EH (cell line): ENCODE measurements around the gene SLC6A16.
A peak's percentile ranks its signal among the peaks of the same experiment; 100 is the strongest.
"Not testable (repeated sequence)": the region's sequence is repeated elsewhere in the genome, so short reads cannot be mapped to it uniquely, and the experiment has no call there.

Experiments used
- DNase-seq: peaks from one replicate; pipeline ENCODE4 v3.0.0-alpha.2; 2015; ENCODE audit warnings: low read depth

The SLC6A16 gene

GRCh38 chr19:49324801-49325576 lies at the start of gene SLC6A16:
TSS of gene SLC6A16 (minus strand) at chr19:49325191. CDS start at chr19:49311347, 13,844 bp downstream.
- no peak for DNase-seq

GRCh38 chr19:49373174-49373573 lies 48.2 kb upstream of the SLC6A16 start:
- DNase-seq, result not testable (repeated sequence)

- no peak for DNase-seq
Measured at GRCh38 chr19:49371184-49371583, 46.2 kb upstream of the SLC6A16 start.

- DNase-seq, result no peak
Measured at GRCh38 chr19:49368711-49369358, 43.8 kb upstream of the SLC6A16 start.

- no peak for DNase-seq
Measured at GRCh38 chr19:49366110-49366509, 41.1 kb upstream of the SLC6A16 start.

GRCh38 chr19:49364083-49364737 lies 39.2 kb upstream of the SLC6A16 start:
- no peak for DNase-seq

- DNase-seq, result peak; percentile 99
Measured at GRCh38 chr19:49363268-49364082, 38.5 kb upstream of the SLC6A16 start, which contains the start of gene DKKL1. TSS of gene DKKL1 (plus strand) at chr19:49363877. CDS start at chr19:49363999, 122 bp downstream.

GRCh38 chr19:49362929-49363267 lies 37.9 kb upstream of the SLC6A16 start:
- peak; percentile 69 for DNase-seq

- peak; percentile 71 for DNase-seq
Measured at GRCh38 chr19:49362048-49362928, 37.3 kb upstream of the SLC6A16 start, which contains the start of gene TEAD2. TSS of gene TEAD2 (minus strand) at chr19:49362416. CDS start at chr19:49360075, 2,341 bp downstream.

- peak; percentile 88 for DNase-seq
Measured at GRCh38 chr19:49361438-49362047, 36.6 kb upstream of the SLC6A16 start.

GRCh38 chr19:49359851-49360820 lies 35.1 kb upstream of the SLC6A16 start:
- peak; percentile 12 for DNase-seq

- DNase-seq, result no peak
Measured at GRCh38 chr19:49357186-49357585, 32.2 kb upstream of the SLC6A16 start.

- DNase-seq, result peak; percentile 21
Measured at GRCh38 chr19:49356382-49356781, 31.4 kb upstream of the SLC6A16 start.

- DNase-seq, result peak; percentile 33
Measured at GRCh38 chr19:49355909-49356353, 30.9 kb upstream of the SLC6A16 start.

- no peak for DNase-seq
Measured at GRCh38 chr19:49349567-49349966, 24.6 kb upstream of the SLC6A16 start.

GRCh38 chr19:49348305-49349189 lies 23.6 kb upstream of the SLC6A16 start:
- DNase-seq, result no peak

- DNase-seq, result peak; percentile 87
Measured at GRCh38 chr19:49347835-49348234, 22.8 kb upstream of the SLC6A16 start.

- no peak for DNase-seq
Measured at GRCh38 chr19:49347191-49347590, 22.2 kb upstream of the SLC6A16 start.
